Mammary epithelial cell (primary cell): ENCODE measurements around the gene PTPN9.

Experiments used
- CTCF ChIP-seq, 2 donors: IDR thresholded peaks in 1 of 2; conservative IDR thresholded peaks in 1 of 2; 2 replicates each; pipeline ENCODE4 v1.5.1; 2011 to 2012; ENCODE audit warnings: inconsistent platforms in 2 of 2, low read length in 2 of 2, mild to moderate bottlenecking in 2 of 2, control low read depth in 1 of 2, low read depth in 1 of 2; ENCODE audit not compliant: insufficient read depth in 1 of 2; ENCODE audit errors: extremely low read depth in 1 of 2
- EZH2 ChIP-seq: IDR thresholded peaks from 2 replicates; pipeline ENCODE4 v1.6.1; 2012; ENCODE audit warnings: low read length, inconsistent platforms, borderline replicate concordance

- TF ChIP-seq CTCF (conservative IDR thresholded peaks at IDR 0.05 in 1 of 2, IDR thresholded peaks at IDR 0.05 in 1 of 2; ENCODE audit: extremely low read depth in 1 of 2, insufficient read depth in 1 of 2, low read depth in 1 of 2, low read length in 2 of 2) = no peak
- no peak for TF ChIP-seq EZH2
Measured at GRCh38 chr15:75420698-75421097, 158.4 kb downstream of the PTPN9 start.
